DMS 273 (cell line): ENCODE data around the gene BRD8.

ENCODE experiments used
- DNase-seq: peaks from one replicate; lab custom pipeline; 2025; ENCODE audit not compliant: unreplicated experiment; lab: John Stamatoyannopoulos, UW

The BRD8 gene

DNA sequence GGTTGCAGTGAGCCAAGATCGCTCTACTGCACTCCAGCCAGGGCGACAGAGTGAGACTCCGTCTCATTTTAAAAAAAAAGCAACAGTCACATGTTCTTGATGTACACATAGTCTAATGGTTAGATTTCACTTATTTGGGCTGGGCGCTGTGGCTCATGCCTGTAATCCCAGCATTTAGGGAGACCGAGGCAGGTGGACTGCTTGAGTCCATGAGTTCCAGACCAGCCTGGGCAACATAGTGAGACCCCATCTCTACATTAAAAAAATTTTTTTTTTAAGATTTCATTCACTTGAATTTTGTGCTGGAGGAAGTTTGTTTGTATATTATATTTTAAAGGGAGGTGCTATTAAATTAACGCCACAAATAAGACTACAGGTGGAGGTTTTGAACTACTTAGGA lies 72.7 kb downstream of the BRD8 start:
- DNase-seq = no peak

DNA sequence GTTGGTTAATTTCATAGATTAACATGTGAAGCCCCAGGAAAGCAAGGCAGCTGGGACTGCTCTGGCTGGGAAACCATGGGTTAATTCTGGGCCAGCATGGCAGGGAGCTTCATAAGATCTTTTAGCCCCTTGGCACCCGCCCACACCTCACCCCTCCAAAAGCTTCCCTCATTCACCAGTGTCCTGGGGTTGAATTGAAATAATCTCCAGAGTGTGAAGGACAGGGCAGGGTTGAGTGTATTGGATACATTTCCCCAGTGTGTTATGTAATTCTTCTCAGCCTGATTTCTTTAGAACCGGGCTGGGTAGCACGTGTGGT lies 75.2 kb downstream of the BRD8 start:
- no peak for DNase-seq

DNA sequence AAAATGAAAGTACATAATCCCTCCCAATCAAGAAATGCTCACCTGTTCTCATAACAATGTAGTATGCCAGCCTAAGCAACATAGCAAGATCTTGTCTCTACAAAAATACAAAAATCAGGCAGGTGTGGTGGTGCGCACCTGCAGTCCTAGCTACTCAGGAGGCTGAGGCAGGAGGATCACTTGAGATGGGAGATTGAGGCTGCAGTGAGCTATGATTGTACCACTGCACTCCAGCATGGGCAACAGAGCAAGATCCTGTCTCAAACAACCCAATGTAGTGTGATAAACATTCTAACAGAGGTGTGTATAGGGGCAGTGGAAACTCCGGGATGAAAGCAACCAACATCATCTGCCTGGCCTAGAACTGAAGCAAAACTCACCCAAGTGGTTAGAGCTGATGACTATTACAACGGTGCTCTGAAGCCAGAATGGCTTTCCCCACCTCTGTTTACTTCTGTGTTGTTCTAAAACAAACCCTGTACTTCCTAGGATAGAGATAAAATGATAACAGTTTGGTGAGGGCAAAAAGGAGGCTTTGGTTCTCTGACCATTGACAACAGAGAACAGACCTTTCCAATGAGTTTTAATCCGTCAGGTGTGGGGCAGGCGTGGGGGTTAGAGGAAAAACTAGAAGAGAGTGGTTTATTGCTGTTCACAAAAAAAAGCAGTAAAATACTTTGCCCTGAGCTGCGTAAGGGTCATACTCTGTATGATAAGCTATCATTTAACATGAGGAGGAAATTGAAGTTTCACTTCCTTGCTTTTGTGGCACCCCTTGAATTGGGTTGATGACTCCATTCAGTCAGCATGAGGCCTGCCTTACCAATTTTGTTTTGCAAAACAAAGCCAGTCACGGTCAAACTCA lies 75.7 kb downstream of the BRD8 start:
- DNase-seq = no peak

DNA sequence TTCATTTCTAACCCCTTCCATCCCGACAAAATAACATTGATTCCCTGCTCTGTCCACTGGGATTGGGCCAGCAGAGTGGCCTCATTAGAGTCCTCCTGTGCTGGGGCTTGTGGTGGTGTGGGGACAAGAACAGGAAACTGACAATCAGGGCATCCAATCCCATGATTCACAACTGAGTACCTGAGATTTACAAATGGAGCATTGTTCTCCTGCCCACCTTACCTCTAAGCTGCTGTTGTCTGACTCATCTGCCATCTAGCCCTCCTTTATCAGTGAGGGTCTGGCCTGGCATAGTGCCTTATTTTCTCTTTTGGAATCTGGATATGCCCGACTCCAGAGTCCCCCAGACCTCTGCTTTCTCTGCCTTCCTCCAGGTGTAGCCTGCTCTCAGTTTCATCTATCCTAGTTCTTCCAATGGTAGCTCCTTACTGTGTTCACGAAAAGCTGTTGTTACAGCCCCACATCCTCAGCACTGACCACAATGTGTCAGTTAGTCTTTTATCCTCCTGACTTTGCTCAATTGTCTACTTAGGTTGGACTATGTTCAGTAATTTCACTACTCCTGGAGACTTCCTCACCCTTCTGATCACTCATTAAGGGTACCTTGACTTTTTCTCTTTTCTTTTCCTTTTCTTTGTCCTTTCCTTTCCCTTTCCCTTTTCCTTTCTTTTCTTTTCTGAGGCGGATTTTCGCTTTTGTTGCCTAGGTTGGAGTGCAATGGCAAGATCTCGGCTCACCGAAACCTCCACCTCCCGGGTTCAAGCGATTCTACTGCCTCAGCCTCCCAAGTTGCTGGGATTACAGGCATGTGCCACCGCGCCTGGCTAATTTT lies 81.2 kb downstream of the BRD8 start:
- no peak for DNase-seq

DNA sequence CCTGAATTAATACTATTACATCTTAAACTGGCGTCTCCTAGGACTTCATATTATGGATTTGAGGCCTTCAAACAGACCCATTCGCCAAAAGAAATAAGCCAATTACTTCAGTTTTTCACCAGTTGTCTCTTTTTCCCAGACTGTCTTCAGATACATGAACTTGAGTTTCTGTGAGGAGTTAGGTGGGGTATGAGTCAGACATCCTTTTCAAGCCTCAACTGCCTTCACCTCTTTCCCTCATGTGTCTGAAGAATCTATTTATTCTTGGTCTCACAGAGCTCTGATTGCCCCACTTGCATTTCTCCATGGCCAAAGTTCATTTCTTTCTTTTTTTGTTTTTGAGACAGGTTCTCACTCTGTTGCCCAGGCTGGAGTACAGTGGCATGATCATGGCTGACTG lies 82.1 kb downstream of the BRD8 start:
- DNase-seq = no peak

DNA sequence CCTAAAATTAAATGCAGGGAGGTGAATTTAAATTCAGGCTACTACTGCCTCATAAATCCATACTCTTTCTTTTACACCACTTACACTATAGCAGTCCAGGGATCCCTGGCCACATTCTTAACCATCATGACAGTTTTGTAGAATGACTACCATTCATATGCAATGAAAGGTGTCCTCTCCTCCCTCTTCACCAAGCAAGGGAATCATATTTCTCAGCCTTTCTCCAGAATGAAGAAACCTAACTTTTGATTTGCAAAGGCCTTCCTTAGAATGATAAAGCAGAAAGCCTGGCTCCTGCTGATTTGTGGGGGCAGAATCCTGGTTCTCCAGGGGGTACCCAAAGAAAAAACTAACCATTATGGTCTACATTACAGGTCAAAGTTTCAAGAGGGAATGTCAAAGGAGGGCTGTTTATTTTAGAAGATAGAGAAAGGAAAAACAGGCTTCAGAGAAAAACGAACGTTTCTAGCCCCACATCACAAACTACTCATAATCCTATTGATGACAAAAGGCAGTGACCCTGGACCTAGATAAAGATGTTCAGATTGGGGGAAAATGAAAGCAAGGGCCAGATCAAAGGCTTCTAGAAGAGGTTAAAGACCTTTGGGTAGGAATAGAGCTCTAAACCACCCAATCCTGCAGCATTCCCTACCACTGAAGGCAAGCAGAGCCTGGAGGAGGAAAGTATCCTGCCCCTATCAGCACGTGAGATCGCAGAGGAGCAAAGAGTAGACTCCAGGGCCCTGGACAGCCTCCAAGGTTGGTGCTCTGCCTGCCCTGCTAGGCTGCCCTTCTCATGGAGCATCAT lies 83.1 kb downstream of the BRD8 start:
- DNase-seq = no peak

DNA sequence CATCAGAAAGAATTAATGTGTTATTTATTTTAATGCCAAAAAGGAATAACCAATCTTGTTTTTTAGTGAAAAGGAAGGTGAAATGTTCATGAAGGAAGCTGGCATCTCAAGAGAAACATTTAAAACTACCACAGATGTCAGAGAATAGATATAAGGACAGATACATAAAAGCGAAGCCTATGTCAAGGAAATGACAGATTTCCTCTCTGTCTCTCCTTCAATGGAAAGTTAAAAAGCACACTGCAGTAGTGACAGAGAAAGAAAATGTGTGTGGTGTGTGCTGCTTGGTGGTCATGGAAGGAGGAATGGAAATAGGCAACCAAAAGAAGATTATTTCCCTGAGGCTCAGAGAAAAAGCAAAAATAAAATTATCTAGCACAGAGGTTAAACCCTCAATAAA lies 85.4 kb downstream of the BRD8 start:
- DNase-seq = no peak

DNA sequence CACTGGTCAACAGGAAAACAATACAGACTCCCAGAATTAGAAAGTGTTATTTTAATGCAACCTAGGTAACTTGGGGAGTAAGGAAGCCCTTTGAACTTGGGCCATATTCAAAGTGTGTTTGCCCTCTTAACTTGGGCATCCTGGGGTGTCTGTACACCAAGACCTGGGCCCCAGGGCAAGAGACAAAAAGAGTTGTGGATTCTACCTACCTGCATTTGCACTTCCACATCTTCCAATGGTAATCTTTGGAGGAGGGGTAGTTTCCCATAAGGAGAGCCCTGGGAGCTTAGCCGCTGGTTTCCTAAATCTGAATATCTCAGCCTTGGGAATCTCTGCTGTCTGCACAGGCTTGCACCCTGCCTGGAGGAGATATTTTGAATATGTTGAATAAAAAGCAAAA lies 86.1 kb downstream of the BRD8 start:
- no peak for DNase-seq

DNA sequence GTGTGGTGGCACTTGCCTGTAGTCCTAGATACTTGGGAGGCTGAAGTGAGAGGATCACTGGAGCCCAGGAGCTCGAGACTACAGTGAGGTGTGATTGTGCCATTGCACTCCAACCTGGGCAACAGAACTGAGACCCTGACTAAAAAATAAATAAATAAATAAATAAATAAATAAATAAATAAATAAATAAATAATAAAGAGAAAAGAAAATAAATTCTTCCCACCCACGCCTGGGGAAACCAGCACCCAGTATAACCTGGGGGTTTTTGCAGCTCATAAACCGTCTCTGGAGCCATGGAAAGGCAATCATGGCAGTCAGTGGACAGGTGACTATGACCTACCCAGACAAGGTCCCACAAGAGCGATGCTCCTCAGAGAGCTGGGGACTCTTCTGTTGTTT lies 86.7 kb downstream of the BRD8 start:
- no peak for DNase-seq
